ENCODE results near the gene HSPA12A.

DNA sequence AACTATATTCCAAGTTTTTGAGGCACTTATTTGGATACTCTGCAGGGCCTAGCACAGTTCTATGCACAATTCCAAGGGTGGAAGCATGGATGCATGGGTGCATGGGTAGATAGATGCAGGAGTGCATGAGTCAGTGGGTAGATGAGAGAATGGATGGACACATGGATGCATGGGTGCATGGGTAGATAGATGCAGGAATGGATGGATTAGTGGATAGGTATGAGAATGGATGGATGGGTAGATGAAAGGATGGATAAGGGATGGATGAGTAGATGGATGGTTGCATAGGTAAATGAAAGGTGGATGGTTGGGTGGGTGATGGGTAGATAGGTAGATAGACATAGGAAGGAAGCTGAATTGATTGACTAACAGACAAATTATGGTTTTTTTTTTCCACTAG lies 106.0 kb downstream of the HSPA12A start:
- no peak for TF ChIP-seq EP300 (IDR thresholded peaks at IDR 0.05)
- no peak for TF ChIP-seq POLR2A (IDR thresholded peaks at IDR 0.05; ENCODE audit: low read depth)
- TF ChIP-seq, protein P1, sequence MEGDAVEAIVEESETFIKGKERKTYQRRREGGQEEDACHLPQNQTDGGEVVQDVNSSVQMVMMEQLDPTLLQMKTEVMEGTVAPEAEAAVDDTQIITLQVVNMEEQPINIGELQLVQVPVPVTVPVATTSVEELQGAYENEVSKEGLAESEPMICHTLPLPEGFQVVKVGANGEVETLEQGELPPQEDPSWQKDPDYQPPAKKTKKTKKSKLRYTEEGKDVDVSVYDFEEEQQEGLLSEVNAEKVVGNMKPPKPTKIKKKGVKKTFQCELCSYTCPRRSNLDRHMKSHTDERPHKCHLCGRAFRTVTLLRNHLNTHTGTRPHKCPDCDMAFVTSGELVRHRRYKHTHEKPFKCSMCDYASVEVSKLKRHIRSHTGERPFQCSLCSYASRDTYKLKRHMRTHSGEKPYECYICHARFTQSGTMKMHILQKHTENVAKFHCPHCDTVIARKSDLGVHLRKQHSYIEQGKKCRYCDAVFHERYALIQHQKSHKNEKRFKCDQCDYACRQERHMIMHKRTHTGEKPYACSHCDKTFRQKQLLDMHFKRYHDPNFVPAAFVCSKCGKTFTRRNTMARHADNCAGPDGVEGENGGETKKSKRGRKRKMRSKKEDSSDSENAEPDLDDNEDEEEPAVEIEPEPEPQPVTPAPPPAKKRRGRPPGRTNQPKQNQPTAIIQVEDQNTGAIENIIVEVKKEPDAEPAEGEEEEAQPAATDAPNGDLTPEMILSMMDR (IDR thresholded peaks at IDR 0.05), result no peak

Measured in esophagus muscularis mucosa (tissue), 4 donors.